GM12864 (cell line): ENCODE measurements around the gene ITIH6.

Experiments
- DNase-seq: peaks from one replicate; pipeline ENCODE4 v3.0.0-alpha.2; 2011; ENCODE audit warnings: low read depth
- H3K4me3 ChIP-seq: 2 replicates; pipeline ENCODE4 v1.5.1; 2011; ENCODE audit warnings: mild to moderate bottlenecking, low read depth, low read length, control low read depth
- TF ChIP-seq, protein P1 (sequence below): IDR thresholded peaks from 2 replicates; pipeline ENCODE4 v1.5.1; 2011; ENCODE audit warnings: low read depth, mild to moderate bottlenecking, moderate library complexity, low read length, control low read depth, inconsistent platforms; ENCODE audit errors: missing control alignments

Gene ITIH6

DNA sequence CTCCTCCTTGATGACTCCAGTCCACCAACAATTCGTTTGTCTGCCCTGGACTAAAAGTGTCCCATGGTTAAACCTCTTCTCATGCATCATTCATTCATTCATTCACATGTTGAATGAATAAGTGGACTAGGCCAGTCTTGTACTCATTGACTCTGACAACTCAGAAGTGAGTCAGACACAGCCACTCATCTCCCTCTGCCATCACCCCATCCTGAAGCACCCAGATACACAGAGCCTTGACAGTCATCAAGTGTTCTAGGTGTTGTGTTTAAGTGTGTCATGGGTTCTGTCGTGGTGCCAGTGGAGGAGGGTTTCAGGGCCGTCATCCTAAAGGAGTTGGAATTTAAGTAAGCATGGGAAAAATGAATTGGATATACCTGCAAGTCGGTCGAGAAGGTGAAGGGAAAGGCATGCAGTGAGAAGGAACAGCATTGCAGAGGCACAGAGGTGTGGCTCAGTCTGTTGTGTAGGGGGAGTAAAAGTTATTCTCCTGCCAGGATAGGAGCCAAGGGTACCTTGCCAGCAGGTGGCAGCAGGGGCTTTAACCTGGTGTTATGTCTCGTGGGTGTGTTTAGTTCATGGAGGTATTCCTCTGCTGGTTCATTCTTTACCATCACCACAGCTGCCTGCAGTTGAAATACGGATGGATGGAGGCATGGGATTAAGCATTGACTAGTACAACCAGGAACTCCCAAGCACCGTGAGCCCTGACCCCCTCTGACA is 27.8 kb upstream of the ITIH6 start:
- TF ChIP-seq, protein P1, sequence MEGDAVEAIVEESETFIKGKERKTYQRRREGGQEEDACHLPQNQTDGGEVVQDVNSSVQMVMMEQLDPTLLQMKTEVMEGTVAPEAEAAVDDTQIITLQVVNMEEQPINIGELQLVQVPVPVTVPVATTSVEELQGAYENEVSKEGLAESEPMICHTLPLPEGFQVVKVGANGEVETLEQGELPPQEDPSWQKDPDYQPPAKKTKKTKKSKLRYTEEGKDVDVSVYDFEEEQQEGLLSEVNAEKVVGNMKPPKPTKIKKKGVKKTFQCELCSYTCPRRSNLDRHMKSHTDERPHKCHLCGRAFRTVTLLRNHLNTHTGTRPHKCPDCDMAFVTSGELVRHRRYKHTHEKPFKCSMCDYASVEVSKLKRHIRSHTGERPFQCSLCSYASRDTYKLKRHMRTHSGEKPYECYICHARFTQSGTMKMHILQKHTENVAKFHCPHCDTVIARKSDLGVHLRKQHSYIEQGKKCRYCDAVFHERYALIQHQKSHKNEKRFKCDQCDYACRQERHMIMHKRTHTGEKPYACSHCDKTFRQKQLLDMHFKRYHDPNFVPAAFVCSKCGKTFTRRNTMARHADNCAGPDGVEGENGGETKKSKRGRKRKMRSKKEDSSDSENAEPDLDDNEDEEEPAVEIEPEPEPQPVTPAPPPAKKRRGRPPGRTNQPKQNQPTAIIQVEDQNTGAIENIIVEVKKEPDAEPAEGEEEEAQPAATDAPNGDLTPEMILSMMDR, result peak; percentile 32
- no peak for DNase-seq
- H3K4me3 ChIP-seq, result no peak overlapping the region

DNA sequence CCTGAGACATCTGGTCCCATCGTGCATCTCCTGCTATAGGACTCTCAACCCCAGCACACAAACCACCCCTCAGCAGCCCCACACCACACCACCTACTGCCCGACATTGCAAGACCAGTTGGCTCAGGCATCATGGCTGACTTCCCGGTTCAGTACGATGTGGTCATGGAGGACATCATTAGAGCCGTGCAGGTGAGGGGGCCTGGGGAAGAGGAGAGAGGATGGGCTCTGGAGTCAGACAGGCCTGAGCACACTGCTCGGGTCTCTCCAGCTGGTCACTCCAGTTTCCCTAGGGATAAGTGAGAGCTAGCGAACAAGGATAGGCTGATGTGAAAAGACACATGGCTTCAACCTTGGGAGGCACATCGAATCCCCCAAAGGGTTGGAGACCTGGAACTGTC is 26.7 kb upstream of the ITIH6 start:
- TF ChIP-seq, protein P1, result no peak
- DNase-seq, result no peak
- H3K4me3 ChIP-seq, result no peak overlapping the region

DNA sequence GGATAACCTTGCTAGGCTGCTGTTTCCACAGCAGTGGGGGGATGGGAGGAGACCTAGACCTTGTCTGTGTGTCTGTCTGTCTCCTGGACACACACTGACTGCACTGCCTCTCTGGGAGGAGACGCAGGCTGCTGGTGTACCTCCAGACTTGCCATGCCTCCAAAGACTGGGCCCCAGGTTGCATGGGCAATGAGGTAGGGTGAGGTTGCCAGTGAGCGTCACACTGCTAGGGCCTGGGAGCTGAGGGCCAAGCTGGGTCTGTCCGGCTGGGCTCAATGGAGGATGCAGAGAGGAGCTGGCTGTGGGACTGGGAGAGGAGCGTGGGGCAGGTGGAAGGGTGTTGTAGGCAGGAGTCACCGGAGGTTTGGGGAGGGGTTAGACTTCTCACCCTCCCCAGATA is 26.1 kb upstream of the ITIH6 start:
- no peak overlapping the region for H3K4me3 ChIP-seq
- no peak for DNase-seq
- TF ChIP-seq, protein P1, result no peak

DNA sequence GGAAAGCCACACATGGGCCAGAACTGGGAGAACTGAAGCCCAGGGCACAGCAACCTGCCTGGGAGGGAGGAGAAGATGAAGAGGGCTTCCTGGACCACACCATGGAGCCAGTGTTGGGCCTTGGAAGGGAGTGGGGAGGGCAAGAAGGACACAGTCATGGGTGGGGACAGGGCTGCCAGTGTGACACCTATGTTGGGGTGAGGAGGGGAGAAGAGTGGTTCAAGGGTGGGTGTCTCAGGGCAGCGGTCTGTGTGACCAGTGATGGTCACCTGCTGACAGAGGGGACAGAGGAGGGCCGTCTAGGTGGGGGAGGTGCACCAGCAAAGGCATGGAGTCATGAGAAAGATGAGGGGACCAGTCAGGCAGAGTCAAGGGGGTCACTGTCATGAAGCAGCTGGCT is 23.3 kb upstream of the ITIH6 start:
- DNase-seq, result no peak
- TF ChIP-seq, protein P1, result no peak
- no peak overlapping the region for H3K4me3 ChIP-seq

DNA sequence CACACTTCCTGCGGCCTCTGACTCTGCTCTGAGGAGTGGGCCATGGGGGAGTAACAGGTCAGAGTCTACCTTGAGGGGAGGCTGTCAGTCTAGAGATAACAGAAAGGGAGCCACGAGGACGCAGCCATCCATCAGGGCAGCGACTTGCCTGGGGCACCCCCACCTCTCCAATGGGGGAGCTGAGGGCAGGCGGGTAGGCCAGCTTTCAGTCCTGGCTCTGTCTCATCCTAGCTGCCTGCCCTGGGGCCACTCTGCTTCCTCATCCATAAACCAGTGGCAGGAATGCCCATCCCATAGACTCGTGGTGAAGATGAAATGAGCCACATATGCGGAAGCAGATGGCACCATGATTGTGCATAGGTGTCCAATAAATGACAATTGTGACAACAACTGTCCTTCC is 22.7 kb upstream of the ITIH6 start:
- TF ChIP-seq, protein P1, result no peak
- no peak overlapping the region for H3K4me3 ChIP-seq
- DNase-seq, result no peak

DNA sequence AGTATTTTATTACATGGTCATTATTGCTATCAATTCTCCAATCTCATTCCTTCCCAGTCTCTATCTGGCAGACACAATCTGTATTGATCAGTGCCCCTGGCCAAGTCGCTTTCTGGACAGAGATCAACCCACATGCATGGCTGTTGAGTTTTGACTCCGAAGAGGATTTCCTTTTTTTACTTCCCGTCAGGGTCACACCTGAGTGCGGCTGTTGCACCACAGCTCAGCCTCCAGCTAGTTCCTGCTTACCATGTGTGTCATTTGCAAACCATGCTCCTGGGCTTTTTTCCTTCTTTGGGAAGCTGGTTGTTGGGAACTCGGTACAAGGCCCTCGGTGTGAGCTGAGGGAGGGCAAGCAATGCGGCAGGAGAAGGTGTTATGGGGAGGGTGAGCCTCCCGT is 21.1 kb upstream of the ITIH6 start:
- TF ChIP-seq, protein P1, result no peak
- no peak overlapping the region for H3K4me3 ChIP-seq

DNA sequence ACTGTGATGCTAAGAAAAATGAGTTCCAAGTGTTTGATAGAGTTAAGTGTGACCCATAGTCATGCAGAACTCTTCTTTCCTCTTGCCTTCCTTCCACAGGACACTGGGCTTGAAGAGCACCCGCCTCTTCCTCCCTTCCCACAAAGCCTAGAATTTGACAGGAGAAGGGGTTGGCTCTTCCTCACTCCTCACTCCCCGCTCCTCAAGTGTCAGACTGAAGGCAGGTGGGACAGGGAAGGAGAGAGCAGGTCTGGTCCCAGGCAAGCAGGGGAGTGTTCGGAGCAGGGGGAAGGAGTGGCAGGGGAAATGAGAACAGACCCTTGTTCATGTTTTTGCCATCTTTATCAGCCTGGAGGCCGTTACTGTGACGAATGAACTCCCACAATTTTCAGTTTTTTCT is 20.2 kb upstream of the ITIH6 start:
- DNase-seq, result no peak
- TF ChIP-seq, protein P1, result no peak
- H3K4me3 ChIP-seq, result no peak overlapping the region

More for the DNA sequence above, 21.1 kb upstream of the ITIH6 start:
- DNase-seq, result no peak
